PFSK-1 (cell line): ENCODE data around the gene VAV3.

Source experiments
- FOXP2 ChIP-seq: optimal IDR thresholded peaks from 2 replicates; pipeline ENCODE3; 2011; ENCODE audit warnings: borderline replicate concordance, control low read depth, inconsistent platforms; ENCODE audit not compliant: insufficient read depth; ENCODE audit errors: extremely low read length, extremely low read depth
- POLR2AphosphoS5 ChIP-seq: IDR thresholded peaks from 2 replicates; pipeline ENCODE4 v1.6.1; 2012; ENCODE audit warnings: low read depth, mild to moderate bottlenecking, control low read depth, low read length, moderate library complexity
- SIN3A ChIP-seq: IDR thresholded peaks from 2 replicates; pipeline ENCODE4 v1.6.1; 2012; ENCODE audit warnings: mild to moderate bottlenecking, low read length, moderate library complexity, borderline replicate concordance; ENCODE audit not compliant: insufficient read depth
- TAF1 ChIP-seq: IDR thresholded peaks from 2 replicates; pipeline ENCODE4 v1.6.1; 2012; ENCODE audit warnings: low read length, control low read depth, borderline replicate concordance; ENCODE audit not compliant: insufficient read depth
- TF ChIP-seq, protein P1 (sequence below), 2 experiments: IDR thresholded peaks; 2 replicates each; pipeline versions ENCODE4 v1.6.1 to v1.8.0; 2011 to 2012; ENCODE audit warnings: low read depth in 2 of 2, low read length in 2 of 2, control low read depth in 1 of 2, inconsistent platforms in 1 of 2, mild to moderate bottlenecking in 1 of 2, moderate library complexity in 1 of 2; ENCODE audit not compliant: insufficient read depth in 1 of 2

Gene VAV3

DNA sequence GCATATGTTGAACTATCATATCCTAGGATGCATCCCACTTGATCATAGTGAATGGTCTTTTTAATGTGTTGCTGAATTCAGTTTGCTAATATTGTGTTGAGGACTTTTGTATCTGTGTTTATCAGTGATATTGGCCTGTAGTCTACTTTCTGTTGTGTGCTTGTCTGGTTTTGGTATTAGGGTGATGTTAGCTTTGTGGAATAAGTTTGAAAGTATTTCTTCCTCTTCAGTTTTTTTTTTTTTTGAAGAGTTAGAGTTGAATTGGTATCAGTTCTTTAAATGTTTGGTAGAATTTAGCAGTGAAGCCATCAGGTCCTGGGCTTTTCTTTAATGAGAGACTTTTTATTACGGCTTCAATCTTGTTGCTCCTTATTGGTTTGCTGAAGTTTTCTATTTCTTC is 162.3 kb downstream of the VAV3 start:
- TF ChIP-seq SIN3A (no peak), FOXP2 (no peak), TAF1 (no peak), POLR2AphosphoS5 (no peak)
- TF ChIP-seq, protein P1, sequence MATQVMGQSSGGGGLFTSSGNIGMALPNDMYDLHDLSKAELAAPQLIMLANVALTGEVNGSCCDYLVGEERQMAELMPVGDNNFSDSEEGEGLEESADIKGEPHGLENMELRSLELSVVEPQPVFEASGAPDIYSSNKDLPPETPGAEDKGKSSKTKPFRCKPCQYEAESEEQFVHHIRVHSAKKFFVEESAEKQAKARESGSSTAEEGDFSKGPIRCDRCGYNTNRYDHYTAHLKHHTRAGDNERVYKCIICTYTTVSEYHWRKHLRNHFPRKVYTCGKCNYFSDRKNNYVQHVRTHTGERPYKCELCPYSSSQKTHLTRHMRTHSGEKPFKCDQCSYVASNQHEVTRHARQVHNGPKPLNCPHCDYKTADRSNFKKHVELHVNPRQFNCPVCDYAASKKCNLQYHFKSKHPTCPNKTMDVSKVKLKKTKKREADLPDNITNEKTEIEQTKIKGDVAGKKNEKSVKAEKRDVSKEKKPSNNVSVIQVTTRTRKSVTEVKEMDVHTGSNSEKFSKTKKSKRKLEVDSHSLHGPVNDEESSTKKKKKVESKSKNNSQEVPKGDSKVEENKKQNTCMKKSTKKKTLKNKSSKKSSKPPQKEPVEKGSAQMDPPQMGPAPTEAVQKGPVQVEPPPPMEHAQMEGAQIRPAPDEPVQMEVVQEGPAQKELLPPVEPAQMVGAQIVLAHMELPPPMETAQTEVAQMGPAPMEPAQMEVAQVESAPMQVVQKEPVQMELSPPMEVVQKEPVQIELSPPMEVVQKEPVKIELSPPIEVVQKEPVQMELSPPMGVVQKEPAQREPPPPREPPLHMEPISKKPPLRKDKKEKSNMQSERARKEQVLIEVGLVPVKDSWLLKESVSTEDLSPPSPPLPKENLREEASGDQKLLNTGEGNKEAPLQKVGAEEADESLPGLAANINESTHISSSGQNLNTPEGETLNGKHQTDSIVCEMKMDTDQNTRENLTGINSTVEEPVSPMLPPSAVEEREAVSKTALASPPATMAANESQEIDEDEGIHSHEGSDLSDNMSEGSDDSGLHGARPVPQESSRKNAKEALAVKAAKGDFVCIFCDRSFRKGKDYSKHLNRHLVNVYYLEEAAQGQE (IDR thresholded peaks at IDR 0.05; ENCODE audit: insufficient read depth in 1 of 2, low read depth in 2 of 2, low read length in 2 of 2): no peak

DNA sequence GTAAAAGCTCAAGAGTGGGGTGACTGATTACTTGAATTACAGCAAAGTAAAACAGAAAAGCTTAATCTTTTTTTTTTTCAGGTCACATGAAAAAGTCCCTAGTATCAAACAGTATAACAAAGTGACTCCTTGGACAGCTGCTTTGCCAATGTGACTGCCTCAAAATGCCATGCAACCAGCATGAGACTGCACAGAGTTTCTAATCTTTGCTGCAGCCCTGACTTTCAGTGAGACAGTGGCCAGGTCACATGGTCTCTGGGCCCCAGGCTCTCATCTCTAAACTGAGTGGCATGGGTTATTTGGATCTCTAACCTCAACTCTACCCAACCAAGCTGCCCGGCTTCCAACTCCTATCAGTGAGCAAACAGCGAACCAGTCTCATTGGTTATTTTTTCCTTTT is 169.0 kb downstream of the VAV3 start:
- TF ChIP-seq TAF1 (no peak), SIN3A (no peak), FOXP2 (no peak), POLR2AphosphoS5 (no peak)
- TF ChIP-seq, protein P1 (IDR thresholded peaks at IDR 0.05; ENCODE audit: insufficient read depth in 1 of 2, low read depth in 2 of 2, low read length in 2 of 2): no peak

DNA sequence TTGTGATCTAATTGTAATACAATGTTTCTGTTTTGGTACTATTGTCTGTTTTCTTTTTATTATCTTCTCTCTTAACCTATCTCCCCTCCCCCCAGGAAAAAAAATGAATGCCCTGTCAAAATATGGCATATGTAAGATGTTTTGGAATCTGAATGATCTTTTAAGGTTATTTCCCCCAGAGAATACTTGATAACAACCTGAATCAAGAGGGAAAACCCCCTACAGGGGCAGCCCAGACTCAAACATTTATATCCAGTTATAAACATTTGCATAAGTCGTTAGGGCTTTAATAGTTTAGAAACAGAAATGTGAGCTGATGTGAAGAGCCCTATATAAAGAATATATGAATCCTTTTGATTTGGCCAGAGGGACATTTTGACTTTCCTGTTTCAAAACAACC is 169.5 kb downstream of the VAV3 start:
- TF ChIP-seq, protein P1 (IDR thresholded peaks at IDR 0.05; ENCODE audit: insufficient read depth in 1 of 2, low read depth in 2 of 2, low read length in 2 of 2): no peak
- TF ChIP-seq SIN3A (no peak), POLR2AphosphoS5 (no peak), TAF1 (no peak), FOXP2 (no peak)

DNA sequence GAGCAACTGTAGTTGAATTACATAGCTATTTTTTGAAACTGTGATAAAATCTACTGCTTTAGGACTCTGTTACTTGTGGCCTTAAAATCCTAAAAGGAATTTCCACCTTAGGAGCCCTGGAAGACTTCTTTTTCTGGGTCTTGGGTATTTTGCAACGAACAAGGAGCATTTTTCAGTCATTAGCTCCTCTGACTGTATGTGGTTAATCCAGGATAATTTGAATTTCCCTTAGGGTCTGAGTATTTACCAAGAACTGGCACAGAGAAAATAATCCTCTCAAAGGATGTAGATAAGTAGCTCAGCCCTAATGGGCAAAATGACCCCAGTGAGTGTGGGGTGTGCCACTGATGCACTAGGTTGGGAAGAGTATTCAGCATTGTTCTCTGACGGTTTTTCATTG is 170.4 kb downstream of the VAV3 start:
- TF ChIP-seq, protein P1 (IDR thresholded peaks at IDR 0.05; ENCODE audit: insufficient read depth in 1 of 2, low read depth in 2 of 2, low read length in 2 of 2): no peak
- no peak for TF ChIP-seq SIN3A
- no peak for TF ChIP-seq TAF1
- no peak for TF ChIP-seq FOXP2
- no peak for TF ChIP-seq POLR2AphosphoS5
